COLO668 (cell line): ENCODE results near the gene STRN.
"Not testable (repeated sequence)": the region's sequence is repeated elsewhere in the genome, so short reads cannot be mapped to it uniquely, and the experiment has no call there.

Experiments
- DNase-seq: peaks from one replicate; lab custom pipeline; 2025; ENCODE audit not compliant: unreplicated experiment; lab: John Stamatoyannopoulos, UW

The STRN gene

GRCh38 chr2:36912695-36913094 lies 53.6 kb downstream of the STRN start:
- no peak for DNase-seq

GRCh38 chr2:36911012-36911411 lies 55.3 kb downstream of the STRN start:
- DNase-seq = no peak

GRCh38 chr2:36906277-36906676 lies 60.1 kb downstream of the STRN start:
- no peak for DNase-seq

GRCh38 chr2:36904636-36905035 lies 61.7 kb downstream of the STRN start:
- DNase-seq = no peak

- no peak for DNase-seq
Observed at GRCh38 chr2:36902385-36903120, 63.8 kb downstream of the STRN start.

GRCh38 chr2:36892805-36893204 lies 73.5 kb downstream of the STRN start:
- DNase-seq = no peak

GRCh38 chr2:36889795-36890194 lies 76.5 kb downstream of the STRN start:
- DNase-seq = peak; percentile 21

GRCh38 chr2:36887095-36887494 lies 79.2 kb downstream of the STRN start:
- DNase-seq = not testable (repeated sequence)

- no peak for DNase-seq
Observed at GRCh38 chr2:36886664-36887063, 79.7 kb downstream of the STRN start.

- DNase-seq = no peak
Observed at GRCh38 chr2:36885605-36886004, 80.7 kb downstream of the STRN start.

GRCh38 chr2:36882532-36882931 lies 83.8 kb downstream of the STRN start:
- DNase-seq = no peak

GRCh38 chr2:36881816-36882215 lies 84.5 kb downstream of the STRN start:
- DNase-seq = no peak

- DNase-seq = no peak
Observed at GRCh38 chr2:36878429-36878828, 87.9 kb downstream of the STRN start.

GRCh38 chr2:36871068-36871707 lies 95.1 kb downstream of the STRN start:
- DNase-seq = no peak

GRCh38 chr2:36869606-36870005 lies 96.7 kb downstream of the STRN start:
- no peak for DNase-seq

- no peak for DNase-seq
Observed at GRCh38 chr2:36861896-36862295, 104.4 kb downstream of the STRN start.

- no peak for DNase-seq
Observed at GRCh38 chr2:36859366-36859792, 107.0 kb downstream of the STRN start.

GRCh38 chr2:36858551-36859365 lies 107.6 kb downstream of the STRN start:
- DNase-seq = no peak

GRCh38 chr2:36857713-36858112 lies 108.6 kb downstream of the STRN start:
- DNase-seq = no peak

GRCh38 chr2:36855429-36855828 lies 110.9 kb downstream of the STRN start:
- DNase-seq = no peak

GRCh38 chr2:36854241-36854640 lies 112.1 kb downstream of the STRN start:
- DNase-seq = no peak

- DNase-seq = no peak
Observed at GRCh38 chr2:36849265-36849664, 117.1 kb downstream of the STRN start.
